Kidney epithelial cell (primary cell): ENCODE measurements around the gene B3GNT7. TPM values are rescaled to one million over a fixed set of nuclear protein-coding genes. Genes with fewer than 3 reads are reported as not detected.

ENCODE experiments used
- DNase-seq: peaks from one replicate; pipeline ENCODE4 v3.0.0-alpha.2; 2010; ENCODE audit warnings: low read depth
- H3K27me3 ChIP-seq: 2 replicates; pipeline ENCODE4 v1.6.0; 2011; ENCODE audit warnings: low read length; ENCODE audit not compliant: control insufficient read depth, insufficient read depth
- H3K36me3 ChIP-seq: 2 replicates; pipeline ENCODE4 v1.5.1; 2011; ENCODE audit warnings: low read length; ENCODE audit not compliant: control insufficient read depth, insufficient read depth
- H3K4me3 ChIP-seq: 2 replicates; pipeline ENCODE4 v1.5.1; 2011; ENCODE audit warnings: low read depth, mild to moderate bottlenecking, control low read depth, low read length
- total RNA-seq: library from RNA; depleted of rRNA; stranded (reverse); fragments of >200 nt; gene quantifications from 2 replicates; pipeline ENCODE4 v1.2.3, GENCODE V29; 2015
- TF ChIP-seq, protein P1 (sequence below): IDR thresholded peaks from 2 replicates; pipeline ENCODE4 v1.5.1; 2011; ENCODE audit warnings: mild to moderate bottlenecking, moderate library complexity, low read length, control low read depth, inconsistent platforms; ENCODE audit not compliant: insufficient read depth, poor library complexity, severe bottlenecking

The B3GNT7 gene
- total RNA-seq, 1 donor from 2014 or later, result 8.8 TPM

DNA sequence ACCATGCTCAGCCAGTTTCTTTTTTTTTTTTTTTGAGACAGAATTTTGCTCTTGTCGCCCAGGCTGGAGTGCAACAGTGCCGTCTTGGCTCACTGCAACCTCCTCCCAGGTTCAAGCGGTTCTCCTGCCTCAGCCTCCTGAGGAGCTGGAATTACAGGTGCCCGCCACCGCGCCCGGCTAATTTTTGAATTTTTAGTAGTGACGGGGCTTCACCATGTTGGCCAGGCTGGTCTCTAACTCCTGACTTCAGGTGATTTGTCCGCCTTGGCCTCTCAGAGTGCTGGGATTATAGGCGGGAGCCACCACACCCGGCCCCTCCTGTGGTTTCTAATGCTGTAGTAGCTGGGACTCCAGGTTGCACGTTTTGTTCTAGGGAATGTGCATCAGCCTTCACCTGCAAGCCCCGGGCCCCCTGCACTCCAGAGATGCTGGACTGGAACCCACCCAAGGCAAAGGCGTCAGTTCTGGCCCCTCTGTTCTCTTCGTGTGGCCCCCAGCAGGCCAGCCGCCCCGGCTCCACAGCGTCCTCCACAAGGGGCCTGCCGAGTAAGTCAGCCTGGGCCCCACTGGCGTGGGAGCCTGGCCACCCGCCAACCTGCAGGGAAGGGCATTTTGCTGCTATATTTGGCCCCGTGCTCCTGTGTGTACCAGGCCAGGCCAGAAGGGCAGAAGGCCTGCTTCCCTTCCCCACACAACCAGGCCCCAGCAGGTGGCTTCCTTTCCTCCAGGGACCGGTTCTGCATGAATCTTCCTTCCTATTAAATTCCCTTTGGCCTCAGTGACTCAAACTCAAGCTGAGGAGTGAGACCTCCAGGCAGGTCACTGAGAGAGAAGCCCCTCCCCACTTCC, 25.7 kb upstream of the B3GNT7 start:
- Histone ChIP-seq H3K4me3 (no peak overlapping the region), H3K36me3 (no peaks in the 10 kb centered on the region), H3K27me3 (no peaks in the 10 kb centered on the region)
- TF ChIP-seq, protein P1, sequence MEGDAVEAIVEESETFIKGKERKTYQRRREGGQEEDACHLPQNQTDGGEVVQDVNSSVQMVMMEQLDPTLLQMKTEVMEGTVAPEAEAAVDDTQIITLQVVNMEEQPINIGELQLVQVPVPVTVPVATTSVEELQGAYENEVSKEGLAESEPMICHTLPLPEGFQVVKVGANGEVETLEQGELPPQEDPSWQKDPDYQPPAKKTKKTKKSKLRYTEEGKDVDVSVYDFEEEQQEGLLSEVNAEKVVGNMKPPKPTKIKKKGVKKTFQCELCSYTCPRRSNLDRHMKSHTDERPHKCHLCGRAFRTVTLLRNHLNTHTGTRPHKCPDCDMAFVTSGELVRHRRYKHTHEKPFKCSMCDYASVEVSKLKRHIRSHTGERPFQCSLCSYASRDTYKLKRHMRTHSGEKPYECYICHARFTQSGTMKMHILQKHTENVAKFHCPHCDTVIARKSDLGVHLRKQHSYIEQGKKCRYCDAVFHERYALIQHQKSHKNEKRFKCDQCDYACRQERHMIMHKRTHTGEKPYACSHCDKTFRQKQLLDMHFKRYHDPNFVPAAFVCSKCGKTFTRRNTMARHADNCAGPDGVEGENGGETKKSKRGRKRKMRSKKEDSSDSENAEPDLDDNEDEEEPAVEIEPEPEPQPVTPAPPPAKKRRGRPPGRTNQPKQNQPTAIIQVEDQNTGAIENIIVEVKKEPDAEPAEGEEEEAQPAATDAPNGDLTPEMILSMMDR, result no peak
- DNase-seq, result no peak

DNA sequence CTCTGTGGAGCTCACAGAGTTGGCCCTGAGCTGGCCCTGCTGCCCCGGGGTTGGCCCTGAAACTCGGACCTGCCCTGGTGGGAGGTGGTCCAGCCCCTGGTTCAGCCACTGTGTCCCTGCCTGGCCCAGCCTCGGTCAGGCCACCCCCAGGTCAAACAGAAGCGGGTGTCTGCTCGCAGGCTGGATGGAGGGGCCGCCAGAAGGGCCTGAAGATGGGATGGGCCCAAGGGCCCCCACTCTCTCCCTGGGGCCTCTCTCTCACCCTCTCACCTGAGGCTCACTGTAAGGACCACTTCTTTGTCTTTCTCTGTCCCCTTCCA, 25.1 kb upstream of the B3GNT7 start:
- H3K27me3 ChIP-seq, result no peaks in the 10 kb centered on the region
- H3K4me3 ChIP-seq, result no peak overlapping the region
- no peaks in the 10 kb centered on the region for H3K36me3 ChIP-seq
- TF ChIP-seq, protein P1, result no peak
- no peak for DNase-seq

DNA sequence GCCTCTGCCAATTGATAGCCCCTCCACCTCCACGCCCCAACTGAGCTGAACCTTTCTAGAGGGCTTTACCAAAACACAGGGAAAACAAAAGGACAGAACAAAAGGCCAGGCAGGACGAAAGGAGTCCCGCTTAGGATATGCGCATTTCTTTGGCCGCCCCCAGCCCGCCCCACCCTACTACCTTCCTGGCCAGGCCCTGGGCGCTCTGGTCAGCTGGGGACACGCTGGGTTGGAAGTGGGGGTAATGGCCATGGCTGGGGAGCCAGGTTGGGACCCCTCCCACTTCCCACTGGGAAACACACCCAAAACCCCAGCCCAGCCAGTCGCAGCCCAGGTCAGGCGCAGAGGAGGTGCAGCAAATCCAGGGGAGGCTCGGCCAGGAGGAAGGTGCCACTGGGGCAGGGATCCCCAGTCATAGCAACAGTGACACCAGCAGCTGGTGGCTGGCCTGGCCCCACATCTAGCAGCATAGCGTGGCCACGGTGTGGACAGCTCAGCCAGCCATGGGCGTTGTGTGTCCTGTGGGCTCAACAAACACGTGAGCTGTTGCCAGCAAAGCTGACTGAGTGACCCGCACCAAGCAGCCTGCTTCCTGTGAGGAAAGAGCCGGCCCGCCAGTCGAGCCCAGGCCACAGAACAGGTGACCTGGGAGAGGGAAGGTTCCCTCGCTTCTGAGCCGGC, 24.6 kb upstream of the B3GNT7 start:
- DNase-seq, result no peak
- no peaks in the 10 kb centered on the region for H3K36me3 ChIP-seq
- TF ChIP-seq, protein P1, result no peak
- no peak overlapping the region for H3K4me3 ChIP-seq
- H3K27me3 ChIP-seq, result no peaks in the 10 kb centered on the region

DNA sequence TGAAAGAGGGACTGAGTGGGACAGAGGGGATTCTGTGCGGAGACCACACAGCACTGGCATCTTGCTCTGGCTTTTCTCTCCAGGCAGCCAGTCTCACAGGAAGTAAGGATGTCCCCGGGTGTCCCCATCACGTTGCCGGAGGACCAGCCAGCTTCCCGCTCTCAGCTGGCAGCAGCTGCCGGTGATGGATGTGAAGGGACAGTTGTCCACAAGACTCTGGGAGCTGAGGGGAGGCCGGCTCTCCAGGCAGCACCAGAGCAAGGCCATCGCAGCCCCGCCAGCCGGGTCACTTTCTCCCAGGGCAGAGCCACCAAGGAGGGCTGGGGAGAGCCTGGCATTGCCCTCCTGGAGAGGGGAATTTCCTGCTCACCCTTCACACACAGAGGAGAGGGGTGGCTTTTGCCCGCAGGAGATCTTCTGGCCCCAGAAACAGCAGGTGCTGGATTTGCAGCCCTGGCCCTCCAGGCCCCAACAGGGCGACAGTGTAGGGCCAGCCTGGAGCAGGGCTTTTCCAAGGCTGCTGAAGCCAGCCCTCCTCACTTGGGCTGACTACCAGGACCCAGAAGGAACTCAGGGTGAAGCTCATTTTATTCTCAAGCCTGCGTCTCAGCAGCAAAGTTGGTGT, 24.0 kb upstream of the B3GNT7 start:
- TF ChIP-seq, protein P1, result no peak
- Histone ChIP-seq H3K36me3 (no peaks in the 10 kb centered on the region), H3K4me3 (no peak overlapping the region), H3K27me3 (no peaks in the 10 kb centered on the region)
- DNase-seq, result no peak

DNA sequence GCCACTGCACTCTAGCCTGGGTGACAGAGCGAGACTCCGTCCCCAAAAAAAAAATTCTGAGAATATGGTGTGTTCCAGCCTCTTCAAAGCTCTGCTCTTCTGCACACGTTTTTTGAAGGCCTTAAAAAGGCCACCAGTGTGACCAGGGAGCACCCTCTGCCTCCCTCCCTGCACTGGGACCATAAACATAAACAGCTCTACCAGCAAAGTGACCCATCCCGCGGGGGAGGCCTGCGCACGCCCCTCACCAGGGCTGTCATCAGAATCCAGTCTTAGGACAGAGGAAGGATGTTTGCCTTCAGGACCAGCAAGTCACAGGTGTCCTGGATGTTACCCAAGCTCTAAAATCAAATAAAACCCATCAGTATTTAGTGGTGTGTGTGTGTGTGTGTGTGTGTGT, 23.2 kb upstream of the B3GNT7 start:
- TF ChIP-seq, protein P1, result no peak
- H3K27me3 ChIP-seq, result no peaks in the 10 kb centered on the region

More for the DNA sequence above, 23.2 kb upstream of the B3GNT7 start:
- no peaks in the 10 kb centered on the region for H3K36me3 ChIP-seq
- DNase-seq, result no peak
- H3K4me3 ChIP-seq, result no peak overlapping the region
